Kidney (tissue), 14 donors: ENCODE results near the gene TCIRG1. TPM values are rescaled to one million over a fixed set of nuclear protein-coding genes. Genes with fewer than 3 reads are reported as not detected.
A peak's percentile ranks its signal among the peaks of the same experiment; 100 is the strongest.

ENCODE experiments used
- DNase-seq, 5 donors: peaks; one replicate each; pipeline ENCODE4 v3.0.0-alpha.2; 2013 to 2020
- FAIRE-seq: peaks from 2 replicates; lab custom pipeline; 2012; peaks lifted over from hg19 to GRCh38; lab: Jason Lieb, UNC
- H3K27ac ChIP-seq, 2 donors: one replicate each; pipeline ENCODE4 v1.7.0; 2013; ENCODE audit warnings: low read depth in 2 of 2, low read length in 2 of 2, inconsistent platforms in 1 of 2
- H3K27me3 ChIP-seq: one replicate; pipeline ENCODE4 v1.7.1; 2013; ENCODE audit warnings: low read length, inconsistent platforms; ENCODE audit not compliant: control insufficient read depth, insufficient read depth
- H3K36me3 ChIP-seq, 3 donors: one replicate each; pipeline versions ENCODE4 v1.7.0 to v1.7.1; 2013; ENCODE audit warnings: low read length in 3 of 3, control low read depth in 1 of 3, inconsistent platforms in 1 of 3; ENCODE audit not compliant: insufficient read depth in 3 of 3, control insufficient read depth in 2 of 3
- H3K4me1 ChIP-seq, 3 donors: one replicate each; pipeline versions ENCODE4 v1.7.0 to v1.7.1; 2013; ENCODE audit warnings: low read length in 3 of 3, inconsistent platforms in 1 of 3, low read depth in 1 of 3; ENCODE audit not compliant: control insufficient read depth in 2 of 3, insufficient read depth in 2 of 3
- H3K4me3 ChIP-seq, 3 donors: one replicate each; pipeline versions ENCODE4 v1.7.0 to v1.8.1; 2013; ENCODE audit warnings: low read length in 3 of 3, control low read depth in 1 of 3, inconsistent platforms in 1 of 3
- H3K9ac ChIP-seq, 3 donors: one replicate each; pipeline versions ENCODE4 v1.7.0 to v1.7.1; 2013; ENCODE audit warnings: low read length in 3 of 3, control low read depth in 1 of 3, inconsistent platforms in 1 of 3
- H3K9me3 ChIP-seq, 3 donors: one replicate each; pipeline versions ENCODE4 v1.7.0 to v1.7.1; 2013; ENCODE audit warnings: low read length in 3 of 3, control low read depth in 1 of 3, inconsistent platforms in 1 of 3; ENCODE audit not compliant: control insufficient read depth in 2 of 3, insufficient read depth in 1 of 3
- CTCF ChIP-seq: IDR thresholded peaks from 3 replicates; pipeline ENCODE4 v1.5.1; 2012; ENCODE audit warnings: mild to moderate bottlenecking, moderate library complexity, borderline replicate concordance; ENCODE audit not compliant: insufficient read depth; ENCODE audit errors: extremely low read depth
- intact Hi-C: fragments of 100-400 bp; cut with DNase I; formaldehyde crosslinking; loops from one replicate; pipeline ENCODE4 v1.11.1; 2022
- polyA plus RNA-seq: library from polyadenylated mRNA; stranded (reverse); fragments of 350-450 nt; fragmentation: Illumina TruSeq; extraction: RNeasy Lipid Tissue Mini Kit (QIAGEN cat#74804); gene quantifications from one replicate; pipeline ENCODE4 v1.2.3, GENCODE V29; 2014; ENCODE audit warnings: low read depth, low replicate concordance; ENCODE audit not compliant: insufficient read depth
- total RNA-seq: library from RNA; stranded (reverse); fragmentation: NEBNext Ultra II Directional; extraction: Animal tissue kit (Norgen Biotek cat#: 25700); gene quantifications from one replicate; pipeline ENCODE4 v1.2.1, GENCODE V29; 2021
- donor health status: control.
- donor health status: control.
- donor health status: control.
- donor health status: control.
- donor health status: control.
- donor health status: DM: yes; HTN: yes; CAD: no.
- donor health status: Normal renal cell carcinoma (clear cell type).

Gene TCIRG1
- total and polyA plus RNA-seq, 2 donors from 2014 or later = 36.3 to 97.1 TPM

GRCh38 chr11:68021167-68021787 lies 17.5 kb upstream of the TCIRG1 start:
- no peak for FAIRE-seq

GRCh38 chr11:68022531-68022930 lies 16.3 kb upstream of the TCIRG1 start:
- no peaks in the 10 kb centered on the region for H3K36me3 ChIP-seq

More at GRCh38 chr11:68021167-68021787, 17.5 kb upstream of the TCIRG1 start:
- peaks cover 0 to 2% (median 0%) of the 10 kb centered on the region in 3 donors for H3K4me1 ChIP-seq
- peak; percentile 50 for TF ChIP-seq CTCF
- H3K4me3 ChIP-seq = no peak overlapping the region
- no peak overlapping the region for H3K27ac ChIP-seq
- H3K9ac ChIP-seq = no peak overlapping the region
- H3K36me3 ChIP-seq = no peaks in the 10 kb centered on the region
- intact Hi-C loops = no loop called here
- H3K9me3 ChIP-seq = no peaks in the 10 kb centered on the region
- DNase-seq = peak in 3 of 5 donors; percentile 43 to 84 (median 49)
- no peaks in the 10 kb centered on the region for H3K27me3 ChIP-seq

GRCh38 chr11:68024508-68024907 lies 14.3 kb upstream of the TCIRG1 start:
- Histone ChIP-seq H3K9ac (no peak overlapping the region), H3K9me3 (no peaks in the 10 kb centered on the region), H3K27me3 (no peaks in the 10 kb centered on the region), H3K4me1 (peaks cover 0 to 3% (median 1%) of the 10 kb centered on the region in 3 donors), H3K4me3 (no peak overlapping the region), H3K27ac (no peak overlapping the region), H3K36me3 (no peaks in the 10 kb centered on the region)
- intact Hi-C loops = no loop called here
- FAIRE-seq (no peak), DNase-seq (no peak)
- TF ChIP-seq CTCF = no peak

More at GRCh38 chr11:68022531-68022930, 16.3 kb upstream of the TCIRG1 start:
- Histone ChIP-seq H3K9ac (no peak overlapping the region), H3K4me3 (no peak overlapping the region), H3K27me3 (no peaks in the 10 kb centered on the region), H3K27ac (no peak overlapping the region), H3K4me1 (peaks cover 0 to 2% (median 0%) of the 10 kb centered on the region in 3 donors), H3K9me3 (no peaks in the 10 kb centered on the region)
- no peak for DNase-seq
- intact Hi-C loops = no loop called here
- TF ChIP-seq CTCF = no peak
- FAIRE-seq = no peak
